CD4-positive, CD25-positive, alpha-beta regulatory T cell (primary cell): ENCODE data around the gene MRGPRE. TPM values are rescaled to one million over a fixed set of nuclear protein-coding genes. Genes with fewer than 3 reads are reported as not detected.

Experiments
- ATAC-seq, 2 donors: fragments of 150-1000 bp; cut with Tn5 transposase; one replicate each; pipeline ENCODE4 v1.10.0; 2021; ENCODE audit warnings: low read depth in 2 of 2, moderate number of reproducible peaks in 2 of 2, moderate library complexity in 1 of 2
- DNase-seq, 3 donors: peaks; one replicate each; pipeline versions ENCODE4 v3.0.0 to v3.0.0-alpha.2; 2012 to 2022; ENCODE audit warnings: mixed read lengths in 1 of 3
- H3K27ac ChIP-seq: one replicate; pipeline ENCODE4 v1.7.0; 2013; ENCODE audit warnings: mild to moderate bottlenecking, low read length; ENCODE audit not compliant: insufficient read depth, poor library complexity, severe bottlenecking
- H3K27me3 ChIP-seq: one replicate; pipeline ENCODE4 v1.7.0; 2013; ENCODE audit warnings: low read length; ENCODE audit not compliant: control insufficient read depth, insufficient read depth
- H3K36me3 ChIP-seq: one replicate; pipeline ENCODE4 v1.7.0; 2013; ENCODE audit warnings: mild to moderate bottlenecking, low read length, moderate library complexity; ENCODE audit not compliant: control insufficient read depth, insufficient read depth
- H3K4me1 ChIP-seq: 2 replicates; pipeline ENCODE4 v1.7.0; 2013; ENCODE audit warnings: mild to moderate bottlenecking, low read length; ENCODE audit not compliant: insufficient read depth, control insufficient read depth, poor library complexity, severe bottlenecking
- H3K4me3 ChIP-seq: one replicate; pipeline ENCODE4 v1.7.0; 2013; ENCODE audit warnings: low read depth, mild to moderate bottlenecking, low read length, moderate library complexity
- H3K9me3 ChIP-seq, 2 experiments: 1 replicate in 1 of 2; 2 replicates in 1 of 2; pipeline ENCODE4 v1.7.0; 2013; ENCODE audit warnings: low read length in 2 of 2, mild to moderate bottlenecking in 1 of 2, moderate library complexity in 1 of 2; ENCODE audit not compliant: control insufficient read depth in 2 of 2
- H3K27ac Mint-ChIP-seq, 3 donors: one replicate each; pipeline ENCODE4 v1.8.0; 2020 to 2022; ENCODE audit warnings: mild to moderate bottlenecking in 3 of 3, mixed read lengths in 3 of 3, moderate library complexity in 2 of 3
- H3K27me3 Mint-ChIP-seq: one replicate; pipeline ENCODE4 v1.8.0; 2022; ENCODE audit warnings: mild to moderate bottlenecking, mixed read lengths
- H3K36me3 Mint-ChIP-seq: one replicate; pipeline ENCODE4 v1.8.0; 2020; ENCODE audit warnings: mixed read lengths
- H3K4me1 Mint-ChIP-seq, 4 donors: one replicate each; pipeline ENCODE4 v1.8.0; 2020 to 2022; ENCODE audit warnings: mixed read lengths in 4 of 4, mild to moderate bottlenecking in 1 of 4
- H3K4me3 Mint-ChIP-seq, 4 donors: one replicate each; pipeline ENCODE4 v1.8.0; 2020 to 2022; ENCODE audit warnings: mild to moderate bottlenecking in 4 of 4, mixed read lengths in 4 of 4, moderate library complexity in 3 of 4
- H3K9me3 Mint-ChIP-seq, 7 donors: one replicate each; pipeline ENCODE4 v1.8.0; 2020 to 2022; ENCODE audit warnings: mixed read lengths in 7 of 7, mild to moderate bottlenecking in 3 of 7, moderate library complexity in 2 of 7
- polyA plus RNA-seq, 4 donors: library from polyadenylated mRNA; unstranded; fragments of 300-500 nt; fragmentation: Illumina TruSeq; gene quantifications; one replicate each; pipeline ENCODE4 v1.2.3, GENCODE V29; 2021
- total RNA-seq: library from RNA; stranded (reverse); gene quantifications from one replicate; pipeline ENCODE4 v1.2.3, GENCODE V29; 2022

MRGPRE gene
- total and polyA plus RNA-seq, 5 donors from 2014 or later = not detected

DNA sequence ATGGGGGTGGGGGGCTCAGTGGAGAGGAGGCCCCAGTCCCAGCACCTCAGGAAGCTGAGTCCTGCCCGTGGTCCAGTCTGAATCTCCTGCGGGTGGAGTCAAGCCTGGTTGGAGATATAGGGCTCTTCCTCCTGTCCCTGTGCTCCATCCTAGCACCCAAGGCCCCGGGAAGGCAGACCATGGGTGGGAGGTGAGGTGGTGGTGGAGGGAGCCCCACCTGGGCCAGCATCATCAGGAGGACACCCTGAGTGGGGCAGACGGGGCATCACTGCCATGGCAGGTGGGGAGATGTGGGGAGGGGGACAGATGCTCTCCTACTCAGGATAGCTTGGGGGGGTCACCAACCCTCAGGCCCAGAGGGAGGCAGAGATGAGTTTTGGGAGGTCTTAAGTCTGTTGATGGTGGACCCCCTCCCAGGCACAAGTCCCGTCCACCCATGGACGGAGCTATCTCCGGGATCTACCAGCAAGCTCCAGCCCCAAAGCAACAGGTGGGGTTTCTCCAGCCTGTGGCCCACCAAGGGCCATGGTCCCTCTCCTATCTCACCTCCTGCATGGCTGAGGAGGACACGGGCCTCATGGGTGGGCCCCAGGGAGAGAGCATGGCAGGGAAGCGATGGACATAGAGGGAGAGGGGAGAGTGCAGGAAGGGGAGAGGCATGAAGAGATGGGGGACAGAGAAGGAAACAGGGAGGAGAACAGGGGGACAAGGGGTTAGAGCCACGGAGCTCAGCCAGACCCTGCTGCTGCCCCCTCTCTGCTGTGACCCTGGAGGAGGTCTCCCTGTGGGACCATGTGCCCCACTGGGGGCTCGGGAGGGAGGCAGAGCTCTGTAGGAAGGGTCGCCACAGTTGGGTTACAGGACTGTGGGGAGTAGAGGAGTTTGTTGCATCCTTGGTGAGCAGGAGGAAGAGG lies 1.3 kb downstream of the MRGPRE start:
- Mint-ChIP-seq H3K27me3 (no peaks in the 10 kb centered on the region), H3K27ac (no peak overlapping the region), H3K9me3 (no peaks in the 10 kb centered on the region), H3K36me3 (no peaks in the 10 kb centered on the region), H3K4me3 (no peak overlapping the region), H3K4me1 (no peaks in the 10 kb centered on the region)
- H3K36me3 ChIP-seq = no peaks in the 10 kb centered on the region
- ATAC-seq = no peak
- H3K27me3 ChIP-seq = no peaks in the 10 kb centered on the region
- DNase-seq = no peak
- no peak overlapping the region for H3K4me3 ChIP-seq
- no peaks in the 10 kb centered on the region for H3K4me1 ChIP-seq
- H3K27ac ChIP-seq = no peak overlapping the region
- no peaks in the 10 kb centered on the region for H3K9me3 ChIP-seq

DNA sequence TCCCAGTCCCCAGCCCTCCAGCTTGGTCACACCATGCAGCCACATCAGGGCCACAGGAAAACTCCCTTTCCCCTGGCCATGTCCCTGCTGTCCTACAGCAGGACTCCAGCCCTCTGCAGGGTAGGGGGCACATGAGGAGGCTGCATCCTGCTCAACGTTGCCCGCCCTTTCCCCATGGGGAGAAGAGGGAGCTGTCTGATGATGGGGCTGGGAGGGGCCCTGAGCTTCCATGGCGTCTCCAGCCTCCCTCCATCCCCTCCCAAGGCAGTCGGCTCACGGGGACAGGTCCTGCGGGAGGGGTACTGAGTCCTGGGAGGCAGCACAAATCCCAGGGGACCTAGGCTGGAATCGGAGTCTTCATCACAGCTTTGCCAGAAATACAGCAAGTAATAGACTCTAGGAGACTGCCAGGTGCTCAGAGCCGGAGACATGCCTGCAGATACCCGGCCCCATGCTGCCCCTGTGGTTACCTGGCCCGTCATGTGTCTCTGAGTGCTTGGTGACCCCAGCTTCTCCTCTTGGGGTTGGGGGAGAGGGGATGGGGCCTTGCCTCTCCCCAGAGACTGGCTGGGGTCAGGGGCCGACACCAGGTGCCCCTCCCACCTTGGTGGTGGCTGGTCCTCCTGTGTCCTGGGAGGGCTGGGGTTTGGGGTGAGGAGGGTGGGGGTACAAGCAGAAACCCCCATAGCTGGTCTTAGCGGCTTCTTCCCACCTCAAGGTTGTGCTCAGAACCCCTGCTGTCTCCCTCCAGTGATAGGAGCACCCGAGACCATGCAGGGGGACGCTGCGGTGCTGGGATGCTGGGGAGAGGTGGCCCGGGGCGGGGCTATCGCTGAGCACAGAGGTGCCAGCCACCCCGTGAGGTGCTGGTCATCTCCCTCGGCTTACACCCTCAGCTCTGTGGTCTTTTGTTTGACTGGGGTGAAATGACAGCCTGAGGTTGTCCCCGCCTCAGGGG lies 2.3 kb downstream of the MRGPRE start:
- no peaks in the 10 kb centered on the region for H3K27me3 ChIP-seq
- Mint-ChIP-seq H3K27me3 (no peaks in the 10 kb centered on the region), H3K4me3 (no peak overlapping the region), H3K27ac (no peak overlapping the region), H3K9me3 (no peaks in the 10 kb centered on the region), H3K4me1 (no peaks in the 10 kb centered on the region), H3K36me3 (no peaks in the 10 kb centered on the region)
- DNase-seq (no peak), ATAC-seq (no peak)
- no peaks in the 10 kb centered on the region for H3K36me3 ChIP-seq
- no peak overlapping the region for H3K4me3 ChIP-seq
- no peak overlapping the region for H3K27ac ChIP-seq
- H3K4me1 ChIP-seq = no peaks in the 10 kb centered on the region
- no peaks in the 10 kb centered on the region for H3K9me3 ChIP-seq

DNA sequence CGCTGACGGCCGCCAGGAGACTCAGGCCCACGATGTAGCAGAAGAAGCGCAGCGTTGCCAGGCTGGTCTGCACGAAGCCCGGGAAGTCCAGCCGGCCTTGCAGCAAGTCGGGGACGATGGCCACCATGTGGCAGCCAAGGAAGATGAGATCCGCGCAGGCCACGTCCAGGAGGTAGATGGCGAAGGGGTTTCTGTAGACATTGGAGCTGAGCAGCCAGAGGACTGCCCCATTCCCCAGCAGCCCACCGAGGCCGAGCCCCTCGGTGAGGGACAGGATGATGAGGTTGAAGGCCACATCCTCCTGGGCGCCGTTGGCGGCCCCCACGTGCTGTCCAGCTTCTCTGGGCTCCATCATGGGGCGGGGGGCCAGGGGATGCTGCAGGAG lies 3.8 kb downstream of the MRGPRE start:
- Histone ChIP-seq H3K4me3 (no peak overlapping the region), H3K9me3 (no peaks in the 10 kb centered on the region), H3K27me3 (no peaks in the 10 kb centered on the region), H3K4me1 (no peaks in the 10 kb centered on the region), H3K36me3 (no peaks in the 10 kb centered on the region), H3K27ac (no peak overlapping the region)
- DNase-seq (no peak), ATAC-seq (no peak)
- Mint-ChIP-seq H3K27ac (no peak overlapping the region), H3K4me3 (no peak overlapping the region), H3K4me1 (peaks cover 0 to under 1% (median 0%) of the 10 kb centered on the region in 4 donors), H3K27me3 (no peaks in the 10 kb centered on the region), H3K9me3 (no peaks in the 10 kb centered on the region), H3K36me3 (no peaks in the 10 kb centered on the region)

DNA sequence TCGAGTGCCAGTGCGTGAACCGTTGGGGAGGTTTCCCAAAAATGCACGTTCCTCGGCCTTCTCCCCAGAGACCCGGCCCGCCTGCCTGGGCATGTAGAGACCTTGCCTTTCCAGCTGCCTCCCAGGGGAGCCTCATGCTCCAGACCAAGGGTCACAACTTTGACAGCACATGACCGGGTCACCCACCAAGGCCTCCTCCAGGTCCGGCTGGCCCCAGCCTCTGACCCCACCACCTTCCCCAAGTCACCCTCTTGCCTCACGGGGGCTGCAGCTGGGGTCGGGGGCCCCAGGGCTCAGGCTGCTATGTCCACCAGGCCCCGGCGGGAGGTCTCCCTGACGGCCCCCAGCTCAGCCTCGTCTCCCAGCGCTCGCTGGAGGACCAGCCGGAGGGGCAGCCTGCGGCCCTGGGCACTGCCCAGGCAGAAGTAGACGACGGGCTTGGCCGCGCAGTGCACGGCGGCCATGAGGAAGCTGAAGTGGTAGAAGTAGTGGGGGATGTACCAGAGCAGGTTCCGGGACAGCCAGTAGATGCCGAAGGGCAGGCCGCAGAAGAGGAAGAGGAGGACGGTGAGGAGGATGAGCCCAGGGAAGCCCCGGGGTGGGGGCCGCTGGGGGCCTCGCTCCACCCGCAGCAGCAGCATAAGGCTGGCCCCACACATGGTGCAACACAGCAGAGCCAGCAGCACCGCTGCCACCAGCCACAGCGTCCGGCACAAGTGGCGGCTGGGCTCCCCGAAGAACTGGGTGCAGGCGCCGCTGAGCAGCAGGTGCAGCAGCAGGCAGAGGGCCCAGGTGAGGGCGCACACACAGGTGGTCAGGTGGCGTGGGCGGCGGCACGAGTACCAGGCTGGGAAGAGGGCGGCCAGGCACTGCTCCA lies 4.4 kb downstream of the MRGPRE start:
- Histone ChIP-seq H3K27ac (no peak overlapping the region), H3K4me3 (no peak overlapping the region), H3K36me3 (no peaks in the 10 kb centered on the region), H3K9me3 (no peaks in the 10 kb centered on the region), H3K27me3 (no peaks in the 10 kb centered on the region), H3K4me1 (no peaks in the 10 kb centered on the region)
- H3K9me3 Mint-ChIP-seq = no peaks in the 10 kb centered on the region
- no peaks in the 10 kb centered on the region for H3K27me3 Mint-ChIP-seq
- no peaks in the 10 kb centered on the region for H3K36me3 Mint-ChIP-seq
- peaks cover 0 to 6% (median 0%) of the 10 kb centered on the region in 4 donors for H3K4me1 Mint-ChIP-seq
- no peak overlapping the region for H3K27ac Mint-ChIP-seq
- no peak for ATAC-seq
- no peak for DNase-seq
- no peak overlapping the region for H3K4me3 Mint-ChIP-seq

DNA sequence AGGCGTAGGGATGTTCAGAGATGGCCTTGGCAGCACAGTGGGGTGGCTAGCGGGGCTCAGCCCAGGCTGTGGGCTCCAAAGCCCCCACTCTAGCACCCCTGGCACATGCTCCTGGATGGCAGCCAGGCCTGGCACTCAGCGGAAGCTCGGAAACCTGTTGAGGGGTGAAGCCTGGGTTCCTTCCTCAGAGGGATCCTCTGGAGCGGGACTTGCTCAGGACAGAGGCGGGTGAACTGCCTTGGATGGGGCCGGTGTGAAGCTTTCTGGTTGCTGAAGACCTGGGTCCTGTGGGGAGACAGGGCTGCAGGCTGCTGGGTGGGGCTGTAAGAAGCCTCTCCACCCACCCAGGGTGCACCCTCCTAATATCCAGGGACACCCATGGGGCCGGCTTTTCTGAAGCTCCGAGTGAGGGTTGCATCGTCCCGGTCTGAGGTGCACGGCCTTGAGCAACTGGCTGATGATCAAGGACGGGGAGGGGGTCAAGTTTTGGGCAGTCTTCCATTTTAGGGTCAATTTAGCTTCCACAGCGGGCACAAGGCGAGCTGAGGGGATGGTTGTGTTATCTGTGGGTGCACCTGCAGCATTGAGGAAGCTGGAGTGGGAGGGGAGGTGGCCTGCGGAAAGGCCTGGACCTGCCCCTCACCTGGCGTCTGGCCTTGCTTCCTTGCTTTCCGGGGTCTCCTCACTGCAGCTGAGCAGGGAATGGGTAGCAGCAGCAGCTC lies 5.2 kb downstream of the MRGPRE start:
- H3K36me3 ChIP-seq = no peaks in the 10 kb centered on the region
- Mint-ChIP-seq H3K4me3 (no peak overlapping the region), H3K27ac (no peak overlapping the region), H3K9me3 (no peaks in the 10 kb centered on the region), H3K4me1 (peaks cover 0 to 7% (median 0%) of the 10 kb centered on the region in 4 donors), H3K36me3 (no peaks in the 10 kb centered on the region), H3K27me3 (no peaks in the 10 kb centered on the region)
- H3K27me3 ChIP-seq = no peaks in the 10 kb centered on the region
- no peak for DNase-seq
- no peak for ATAC-seq
- no peaks in the 10 kb centered on the region for H3K4me1 ChIP-seq
- H3K9me3 ChIP-seq = no peaks in the 10 kb centered on the region
- H3K27ac ChIP-seq = no peak overlapping the region
- H3K4me3 ChIP-seq = no peak overlapping the region

DNA sequence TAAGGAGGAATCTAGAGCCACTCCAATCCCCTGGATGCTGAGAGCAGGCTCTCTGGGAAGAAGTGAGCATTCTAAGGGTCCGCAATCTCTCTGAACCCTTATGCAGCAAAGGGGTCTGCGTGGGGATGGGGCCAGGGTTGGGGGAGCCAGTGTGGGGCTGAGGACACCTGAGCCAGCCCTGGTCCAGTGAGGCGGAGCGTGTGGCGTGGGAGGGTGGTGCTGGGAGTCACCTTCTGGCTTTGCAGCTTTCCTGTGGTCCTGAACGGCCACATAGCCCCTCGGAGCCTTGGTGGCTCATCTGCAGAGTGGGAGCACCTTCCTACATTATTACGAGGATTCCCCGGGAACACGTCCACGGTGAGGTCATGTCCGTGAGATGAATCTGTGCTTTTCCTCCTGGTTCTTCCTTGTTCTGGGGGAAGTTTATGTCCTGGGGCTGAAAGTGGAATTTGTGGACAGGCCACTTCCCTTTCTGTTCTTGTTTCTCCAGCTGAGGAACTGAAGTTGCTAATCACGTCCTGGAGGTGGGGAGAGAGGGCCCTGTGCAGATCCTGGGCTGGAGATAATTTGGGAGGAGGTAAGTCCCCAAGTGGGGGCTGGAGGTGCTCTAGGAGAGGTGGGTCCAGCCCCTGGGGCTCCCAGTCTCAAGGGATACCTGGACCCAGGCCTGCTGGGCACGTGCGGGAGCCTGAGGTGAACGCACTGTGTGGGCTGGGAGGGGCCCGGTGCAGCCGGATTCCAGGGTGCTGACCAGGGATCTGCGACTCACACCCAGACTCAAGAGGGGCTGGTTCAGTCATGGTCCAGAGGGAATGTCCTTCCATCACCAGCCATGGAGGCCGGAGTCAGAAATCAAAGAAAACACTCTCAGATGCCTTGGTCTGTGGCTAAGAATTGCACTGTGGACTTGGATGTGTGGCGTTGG lies 6.1 kb downstream of the MRGPRE start:
- Mint-ChIP-seq H3K27me3 (no peaks in the 10 kb centered on the region), H3K4me1 (peaks cover 0 to 7% (median 0%) of the 10 kb centered on the region in 4 donors), H3K27ac (no peak overlapping the region), H3K9me3 (no peaks in the 10 kb centered on the region), H3K36me3 (no peaks in the 10 kb centered on the region), H3K4me3 (no peak overlapping the region)
- Histone ChIP-seq H3K27me3 (no peaks in the 10 kb centered on the region), H3K9me3 (no peaks in the 10 kb centered on the region), H3K27ac (no peak overlapping the region), H3K36me3 (no peaks in the 10 kb centered on the region), H3K4me3 (no peak overlapping the region), H3K4me1 (no peaks in the 10 kb centered on the region)
- ATAC-seq (no peak), DNase-seq (no peak)
